H1 (cell line): ENCODE data around the gene COL11A1. TPM values are rescaled to one million over a fixed set of nuclear protein-coding genes. Genes with fewer than 3 reads are reported as not detected.

Experiments
- EZH2 ChIP-seq: fragments of 200-600 bp; sonication (generic); IDR thresholded peaks from 2 replicates; pipeline ENCODE4 v1.7.1; 2012; ENCODE audit warnings: low read depth, mild to moderate bottlenecking, moderate library complexity, low read length, inconsistent platforms; ENCODE audit not compliant: severe bottlenecking
- HDAC6 ChIP-seq: IDR thresholded peaks from one replicate; pipeline ENCODE4 v1.7.1; 2012; ENCODE audit warnings: low read depth, mild to moderate bottlenecking, inconsistent platforms, low read length, moderate library complexity
- JUN ChIP-seq: IDR thresholded peaks from 2 replicates; pipeline ENCODE4 v1.6.1; 2011; ENCODE audit warnings: low read depth, mild to moderate bottlenecking, improper control_type of control experiment, low read length
- KDM5A ChIP-seq: fragments of 200-600 bp; IDR thresholded peaks from 2 replicates; pipeline ENCODE4 v1.7.1; 2012; ENCODE audit warnings: mild to moderate bottlenecking, low read length, inconsistent platforms, mixed read lengths
- NRF1 ChIP-seq: IDR thresholded peaks from 2 replicates; pipeline ENCODE4 v1.6.1; 2011; ENCODE audit warnings: mild to moderate bottlenecking, low read depth, low read length, improper control_type of control experiment
- RBBP5 ChIP-seq: IDR thresholded peaks from 2 replicates; pipeline ENCODE4 v1.7.1; 2012; ENCODE audit warnings: low read depth, mild to moderate bottlenecking, inconsistent platforms, low read length, moderate library complexity, borderline replicate concordance
- TCF12 ChIP-seq: IDR thresholded peaks from 2 replicates; pipeline ENCODE4 v1.6.1; 2011; ENCODE audit warnings: low read depth, mild to moderate bottlenecking, low read length
- polyA plus RNA-seq, 7 experiments: library from polyadenylated mRNA; depleted of rRNA in 3 of 7; stranded (reverse) in 5 of 7; unstranded in 2 of 7; fragments of >200 nt in 5 of 7; fragments of 200-250 nt in 2 of 7; gene quantifications; 1 replicate in 5 of 7; 2 replicates in 1 of 7; 4 replicates in 1 of 7; pipeline versions ENCODE4 v1.2.1 to v1.2.3, GENCODE V29; 2011 to 2013; ENCODE audit warnings: missing spikeins in 2 of 7, mixed read lengths in 2 of 7
- total RNA-seq: library from RNA; stranded (reverse); fragmentation: NEBNext Ultra II Directional; extraction: Animal tissue kit (Norgen Biotek cat#: 25700); gene quantifications from 2 replicates; pipeline ENCODE4 v1.2.1, GENCODE V29; 2021

The COL11A1 gene
- total and polyA plus RNA-seq, 2 of the 8 experiments (the other 6 are each of a cell fraction or from before 2014, with no cell fraction given) = 4.0 to 27.9 TPM

GRCh38 chr1:102838016-102838415, 270.3 kb downstream of the COL11A1 start (continued):
- no peak for TF ChIP-seq JUN
- no peak for TF ChIP-seq EZH2
- no peak for TF ChIP-seq KDM5A
- no peak for TF ChIP-seq HDAC6
- TF ChIP-seq TCF12 = no peak
- TF ChIP-seq NRF1 = no peak
- no peak for TF ChIP-seq RBBP5
- TF ChIP-seq, all 59 proteins: peak for 0
